Left lung (tissue), 14 donors: ENCODE results near the gene STOML2. TPM values are rescaled to one million over a fixed set of nuclear protein-coding genes. Genes with fewer than 3 reads are reported as not detected.
"Not testable (repeated sequence)": the region's sequence is repeated elsewhere in the genome, so short reads cannot be mapped to it uniquely, and the experiment has no call there.

Experiments used
- ATAC-seq: fragments of 200-7000 bp; cut with Tn5 transposase; one replicate; pipeline ENCODE4 v1.9.1; 2020; ENCODE audit warnings: moderate library complexity
- DNase-seq, 4 donors: peaks; one replicate each; pipeline ENCODE4 v3.0.0-alpha.2; 2013 to 2020
- H3K27ac ChIP-seq, 2 donors: fragments of 200-600 bp; sonication (generic) in 1 of 2; one replicate each; pipeline versions ENCODE4 v1.5.0 to v1.8.0; 2020 to 2021
- H3K27me3 ChIP-seq, 2 donors: fragments of 200-600 bp; sonication (generic) in 1 of 2; one replicate each; pipeline versions ENCODE4 v1.5.0 to v1.8.0; 2020 to 2021
- H3K36me3 ChIP-seq, 2 donors: fragments of 200-600 bp; sonication (generic) in 1 of 2; one replicate each; pipeline versions ENCODE4 v1.5.0 to v1.8.0; 2020 to 2021
- H3K4me1 ChIP-seq, 2 donors: fragments of 200-600 bp; one replicate each; pipeline ENCODE4 v1.8.0; 2021
- H3K4me3 ChIP-seq, 2 donors: fragments of 200-600 bp; sonication (generic) in 1 of 2; one replicate each; pipeline versions ENCODE4 v1.5.0 to v1.8.0; 2020 to 2021; ENCODE audit warnings: mild to moderate bottlenecking in 1 of 2
- H3K9me3 ChIP-seq, 2 donors: fragments of 200-600 bp; sonication (generic) in 1 of 2; one replicate each; pipeline versions ENCODE4 v1.5.0 to v1.8.0; 2020 to 2021
- CTCF ChIP-seq, 2 donors: fragments of 200-600 bp; sonication (generic) in 1 of 2; IDR thresholded peaks; one replicate each; pipeline versions ENCODE4 v1.5.0 to v1.8.0; 2021; ENCODE audit warnings: antibody characterized with exemption in 2 of 2
- intact Hi-C, 2 donors: fragments of 100-400 bp; cut with DNase I; formaldehyde crosslinking; loops; one replicate each; pipeline versions ENCODE4 v1.11.2 to v1.14.2; 2022
- long read RNA-seq, 12 donors: library from polyadenylated mRNA in 2 of 12; unstranded in 2 of 12; transcript quantifications; one replicate each; pipeline ENCODE4 v2.0.0 and lab custom pipeline, GENCODE V29; 2019 to 2026
- polyA plus RNA-seq, 6 donors: library from polyadenylated mRNA; unstranded; fragments of 120-200 nt; gene quantifications; one replicate each; pipeline ENCODE4 v1.2.1, GENCODE V29; 2013; ENCODE audit not compliant: insufficient read length in 6 of 6
- total RNA-seq, 2 donors: library from RNA; stranded (reverse); fragmentation: NEBNext Ultra II Directional; extraction: Animal tissue kit (Norgen Biotek cat#: 25700); gene quantifications; one replicate each; pipeline ENCODE4 v1.2.1, GENCODE V29; 2021
- donor health status: DM: no; HTN: yes; CAD: no.
- donor health status: DM: no; HTN: no; CAD: no.

Gene STOML2
- total RNA-seq: 10 to 100 TPM; 62.3 to 90.3 TPM
- polyA plus RNA-seq: 100 to 1,000 TPM in 3 of 6 donors, 10 to 100 TPM in 3; 95.5 to 104 (median 99.5) TPM
- long read RNA-seq, donor 1, transcript STOML2-201 (10 exons, 1,278 nt): major isoform, 74 of 110 reads
- long read RNA-seq, donor 1, partial matches to known transcripts: 34 of 110 reads
- long read RNA-seq, donor 1, other reads (novel, unspliced or antisense): 0 of 110 reads
- long read RNA-seq, donor 2, transcript STOML2-201 (10 exons, 1,278 nt): major isoform, 49 of 67 reads
- long read RNA-seq, donor 2, partial matches to known transcripts: 18 of 67 reads
- long read RNA-seq, donor 2, other reads (novel, unspliced or antisense): 0 of 67 reads
- long read RNA-seq, donor 3, transcript STOML2-201 (10 exons, 1,278 nt): major isoform, 44 of 76 reads
- long read RNA-seq, donor 3, partial matches to known transcripts: 27 of 76 reads
- long read RNA-seq, donor 3, other reads (novel, unspliced or antisense): 0 of 76 reads
- long read RNA-seq, donor 4, transcript STOML2-201 (10 exons, 1,278 nt): major isoform, 74 of 89 reads
- long read RNA-seq, donor 4, partial matches to known transcripts: 5 of 89 reads
- long read RNA-seq, donor 4, other reads (novel, unspliced or antisense): 9 of 89 reads
- long read RNA-seq, donor 5, transcript STOML2-201 (10 exons, 1,278 nt): major isoform, 39 of 73 reads
- long read RNA-seq, donor 5, partial matches to known transcripts: 34 of 73 reads
- long read RNA-seq, donor 5, other reads (novel, unspliced or antisense): 0 of 73 reads
- long read RNA-seq, donor 6, transcript STOML2-201 (10 exons, 1,278 nt): major isoform, 71 of 92 reads
- long read RNA-seq, donor 6, partial matches to known transcripts: 19 of 92 reads
- long read RNA-seq, donor 6, other reads (novel, unspliced or antisense): 0 of 92 reads
- long read RNA-seq, donor 7, transcript STOML2-201 (10 exons, 1,278 nt): major isoform, 45 of 94 reads
- long read RNA-seq, donor 7, partial matches to known transcripts: 48 of 94 reads
- long read RNA-seq, donor 7, other reads (novel, unspliced or antisense): 0 of 94 reads
- long read RNA-seq, donor 8, transcript STOML2-201 (10 exons, 1,278 nt): major isoform, 40 of 77 reads
- long read RNA-seq, donor 8, partial matches to known transcripts: 36 of 77 reads
- long read RNA-seq, donor 8, other reads (novel, unspliced or antisense): 0 of 77 reads
- long read RNA-seq, donor 9: 0 reads
- long read RNA-seq, donor 10, transcript STOML2-201 (10 exons, 1,278 nt): major isoform, 223 of 249 reads
- long read RNA-seq, donor 10, partial matches to known transcripts: 8 of 249 reads
- long read RNA-seq, donor 10, other reads (novel, unspliced or antisense): 15 of 249 reads
- long read RNA-seq, donor 11, transcript STOML2-201 (10 exons, 1,278 nt): major isoform, 31 of 76 reads
- long read RNA-seq, donor 11, partial matches to known transcripts: 45 of 76 reads
- long read RNA-seq, donor 11, other reads (novel, unspliced or antisense): 0 of 76 reads
- long read RNA-seq, donor 12, transcript STOML2-201 (10 exons, 1,278 nt): major isoform, 31 of 57 reads
- long read RNA-seq, donor 12, partial matches to known transcripts: 24 of 57 reads
- long read RNA-seq, donor 12, other reads (novel, unspliced or antisense): 0 of 57 reads

- no peaks in the 10 kb centered on the region for H3K9me3 ChIP-seq
- DNase-seq: peak; percentile 95 to 97 (median 95)
- no peaks in the 10 kb centered on the region for H3K27me3 ChIP-seq
- peaks cover 0 to 71% of the 10 kb centered on the region in 2 donors for H3K36me3 ChIP-seq
- H3K27ac ChIP-seq: peak within 1 kb of the TSS; percentile 60 to 91
- intact Hi-C loops: no loop called here
- TF ChIP-seq CTCF (IDR thresholded peaks at IDR 0.05): no peak
- ATAC-seq: peak; percentile 98
- H3K4me1 ChIP-seq: peaks cover 6 to 34% of the 10 kb centered on the region in 2 donors
- H3K4me3 ChIP-seq: peak within 1 kb of the TSS; percentile 78 to 86
Observed at GRCh38 chr9:35102769-35103659, at the start of gene STOML2. TSS of gene STOML2 (minus strand) at chr9:35103131. CDS start at chr9:35103094, 37 bp downstream.

GRCh38 chr9:35147941-35148563, 45.1 kb upstream of the STOML2 start:
- H3K27ac ChIP-seq, intact Hi-C loops, H3K4me3 ChIP-seq, DNase-seq, H3K36me3 ChIP-seq, ATAC-seq, H3K27me3 ChIP-seq, H3K4me1 ChIP-seq: not testable (repeated sequence)
- peaks cover 4 to 78% of the 10 kb centered on the region in 2 donors for H3K9me3 ChIP-seq

GRCh38 chr9:35142037-35142436, 39.1 kb upstream of the STOML2 start:
- DNase-seq (no peak), ATAC-seq (no peak)
- Histone ChIP-seq H3K4me1 (no peaks in the 10 kb centered on the region), H3K36me3 (no peaks in the 10 kb centered on the region), H3K9me3 (peaks cover 0 to 65% of the 10 kb centered on the region in 2 donors), H3K4me3 (no peak overlapping the region), H3K27me3 (no peaks in the 10 kb centered on the region), H3K27ac (no peak overlapping the region)
- TF ChIP-seq CTCF (IDR thresholded peaks at IDR 0.05): no peak
- intact Hi-C loops: no loop called here

GRCh38 chr9:35140093-35140492, 37.2 kb upstream of the STOML2 start:
- intact Hi-C loops: no loop called here
- H3K9me3 ChIP-seq: peaks cover 0 to 49% of the 10 kb centered on the region in 2 donors
- ATAC-seq (no peak), DNase-seq (no peak)
- TF ChIP-seq CTCF (IDR thresholded peaks at IDR 0.05): no peak
- H3K27me3 ChIP-seq: no peaks in the 10 kb centered on the region
- H3K36me3 ChIP-seq: no peaks in the 10 kb centered on the region
- no peak overlapping the region for H3K4me3 ChIP-seq
- no peak overlapping the region for H3K27ac ChIP-seq
- no peaks in the 10 kb centered on the region for H3K4me1 ChIP-seq
